Mucosa of descending colon (tissue), 3 donors: ENCODE measurements around the gene POU6F2. TPM values are rescaled to one million over a fixed set of nuclear protein-coding genes. Genes with fewer than 3 reads are reported as not detected.

Source experiments
- ATAC-seq: fragments of 200-7000 bp; cut with Tn5 transposase; one replicate; pipeline ENCODE4 v1.9.1; 2020; ENCODE audit warnings: mild to moderate bottlenecking, moderate library complexity
- DNase-seq, 3 donors: peaks; one replicate each; pipeline ENCODE4 v3.0.0-alpha.2; 2020
- H3K36me3 ChIP-seq: fragments of 200-600 bp; one replicate; pipeline ENCODE4 v1.8.0; 2021; ENCODE audit warnings: low read depth, mild to moderate bottlenecking
- H3K4me1 ChIP-seq: fragments of 200-600 bp; one replicate; pipeline ENCODE4 v1.8.0; 2021; ENCODE audit warnings: low read depth, mild to moderate bottlenecking
- H3K4me3 ChIP-seq: fragments of 200-600 bp; one replicate; pipeline ENCODE4 v1.8.0; 2021; ENCODE audit warnings: mild to moderate bottlenecking
- H3K9me3 ChIP-seq: fragments of 200-600 bp; one replicate; pipeline ENCODE4 v1.8.0; 2021; ENCODE audit warnings: mild to moderate bottlenecking
- CTCF ChIP-seq: fragments of 200-600 bp; IDR thresholded peaks from one replicate; pipeline ENCODE4 v1.8.0; 2022; ENCODE audit warnings: antibody characterized with exemption, mild to moderate bottlenecking
- intact Hi-C, 2 donors: fragments of 100-400 bp; cut with DNase I in 1 of 2; cut with micrococcal nuclease in 1 of 2; formaldehyde crosslinking; loops; one replicate each; pipeline versions ENCODE4 v1.11.0 to v1.11.1; 2022; cut with DNase I, micrococcal nuclease
- total RNA-seq, 3 donors: library from RNA; stranded (reverse); fragmentation: NEBNext Ultra II Directional in 2 of 3; extraction: Animal tissue kit (Norgen Biotek cat#: 25700) in 2 of 3; gene quantifications; one replicate each; pipeline versions ENCODE4 v1.2.1 to v1.2.4, GENCODE V29; 2021 to 2023
- donor health status: DM: no; HTN: no; CAD: no; lungs with moderate emphysema.
- donor health status: DM: no; HTN: no; CAD: no.
- donor health status: DM: no; HTN: yes; CAD: no.

POU6F2 gene
- total RNA-seq, 3 donors from 2014 or later, result 0.90 TPM; not detected in 2

- intact Hi-C loops, result no loop called here
- no peak for TF ChIP-seq CTCF
- ATAC-seq (no peak), DNase-seq (no peak)
- no peaks in the 10 kb centered on the region for H3K36me3 ChIP-seq
- H3K9me3 ChIP-seq, result no peaks in the 10 kb centered on the region
- H3K4me3 ChIP-seq, result no peak overlapping the region
- no peaks in the 10 kb centered on the region for H3K4me1 ChIP-seq
Observed at GRCh38 chr7:39400836-39401235, 423.1 kb downstream of the POU6F2 start.

GRCh38 chr7:39402034-39402433 is 424.3 kb downstream of the POU6F2 start:
- no peak for TF ChIP-seq CTCF
- Histone ChIP-seq H3K36me3 (no peaks in the 10 kb centered on the region), H3K9me3 (no peaks in the 10 kb centered on the region), H3K4me1 (no peaks in the 10 kb centered on the region), H3K4me3 (no peak overlapping the region)
- DNase-seq (no peak), ATAC-seq (no peak)
- intact Hi-C loops, result no loop called here

DNA sequence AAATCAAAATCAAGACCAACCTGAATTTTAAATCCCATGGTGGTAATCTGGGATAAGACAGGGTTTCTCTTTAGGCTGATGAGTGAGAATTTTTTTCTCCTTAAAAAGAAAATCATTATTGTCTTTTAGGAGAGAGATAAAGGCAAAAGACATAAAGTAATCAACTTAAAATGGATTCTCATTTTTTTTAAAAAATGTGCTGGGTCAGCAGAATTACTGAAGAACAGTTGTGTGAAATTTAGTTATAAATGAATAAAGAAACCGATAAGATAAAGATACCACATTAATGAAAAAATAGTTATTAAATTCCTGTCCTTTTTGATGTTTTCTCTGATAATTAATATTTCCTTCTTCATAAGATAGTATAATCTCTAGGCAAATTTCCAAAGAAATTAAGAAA is 427.2 kb downstream of the POU6F2 start:
- H3K4me1 ChIP-seq, result no peaks in the 10 kb centered on the region
- no peak for TF ChIP-seq CTCF
- no peaks in the 10 kb centered on the region for H3K36me3 ChIP-seq
- intact Hi-C loops, result no loop called here
- ATAC-seq (no peak), DNase-seq (no peak)
- H3K9me3 ChIP-seq, result no peaks in the 10 kb centered on the region
- H3K4me3 ChIP-seq, result no peak overlapping the region

GRCh38 chr7:39405581-39405980 is 427.9 kb downstream of the POU6F2 start:
- Histone ChIP-seq H3K9me3 (no peaks in the 10 kb centered on the region), H3K4me3 (no peak overlapping the region), H3K36me3 (no peaks in the 10 kb centered on the region), H3K4me1 (no peaks in the 10 kb centered on the region)
- no peak for TF ChIP-seq CTCF
- intact Hi-C loops, result no loop called here
- ATAC-seq (no peak), DNase-seq (no peak)

- Histone ChIP-seq H3K9me3 (no peaks in the 10 kb centered on the region), H3K4me1 (no peaks in the 10 kb centered on the region), H3K36me3 (no peaks in the 10 kb centered on the region), H3K4me3 (no peak overlapping the region)
- intact Hi-C loops, result no loop called here
- ATAC-seq (no peak), DNase-seq (no peak)
- TF ChIP-seq CTCF, result no peak
Observed at GRCh38 chr7:39406467-39406866, 428.8 kb downstream of the POU6F2 start.

- Histone ChIP-seq H3K36me3 (no peaks in the 10 kb centered on the region), H3K4me1 (no peaks in the 10 kb centered on the region), H3K9me3 (no peaks in the 10 kb centered on the region), H3K4me3 (no peak overlapping the region)
- intact Hi-C loops, result no loop called here
- DNase-seq, result no peak
- no peak for ATAC-seq
- no peak for TF ChIP-seq CTCF
Observed at GRCh38 chr7:39407137-39407536, 429.4 kb downstream of the POU6F2 start.
